GM19099 (cell line): Measurements from ENCODE around the gene DLG5.

Source experiments
- POLR2A ChIP-seq: IDR thresholded peaks from 3 replicates; pipeline ENCODE4 v1.6.1; 2011; ENCODE audit warnings: low read depth; ENCODE audit not compliant: insufficient read length; ENCODE audit errors: extremely low read depth

Gene DLG5

DNA sequence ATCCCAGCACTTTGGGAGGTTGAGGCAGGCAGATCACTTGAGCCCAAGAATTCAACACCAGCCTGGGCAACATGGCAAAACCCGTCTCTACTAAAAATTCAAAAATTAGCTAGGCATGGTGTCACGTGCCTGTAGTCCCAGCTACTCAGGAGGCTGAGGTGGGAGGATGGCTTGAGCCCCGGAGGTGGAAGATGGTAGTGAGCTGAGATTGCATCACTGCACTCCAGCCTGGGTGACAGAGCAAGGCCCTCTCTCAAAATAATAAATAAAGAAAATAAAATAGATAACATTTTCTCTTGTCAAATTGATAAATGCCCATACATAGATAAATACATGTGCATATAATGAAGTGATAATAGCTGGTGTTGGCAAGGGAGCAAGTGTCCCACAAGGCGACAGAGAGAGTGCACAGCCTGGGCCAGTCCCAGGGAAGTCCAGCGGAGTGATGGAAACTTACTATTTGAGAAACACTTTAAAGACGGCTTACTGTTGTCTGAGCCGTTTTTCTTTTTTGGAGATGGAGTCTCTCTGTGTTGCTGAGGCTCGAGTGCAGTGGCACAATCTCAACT lies 33.4 kb upstream of the DLG5 start:
- TF ChIP-seq POLR2A, result no peak

DNA sequence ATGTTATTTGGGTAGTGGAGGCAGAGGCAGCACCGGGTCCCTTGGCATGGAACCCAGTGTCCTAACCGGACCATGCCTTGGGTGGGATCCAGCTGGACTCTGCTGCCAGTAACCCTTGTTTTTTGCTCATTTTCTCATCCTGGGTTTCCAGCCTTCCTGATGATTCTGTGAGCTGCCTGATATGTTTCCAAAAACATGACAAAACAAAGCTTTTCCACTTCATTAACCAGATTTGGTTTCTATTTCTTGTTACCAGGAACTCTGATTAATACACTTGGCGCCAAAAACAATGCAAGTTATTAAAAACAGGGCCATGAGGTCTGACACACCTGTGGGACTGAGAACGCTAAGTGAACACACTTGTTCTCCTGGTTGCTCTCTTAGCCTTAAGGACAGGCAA lies 32.8 kb upstream of the DLG5 start:
- TF ChIP-seq POLR2A, result no peak

DNA sequence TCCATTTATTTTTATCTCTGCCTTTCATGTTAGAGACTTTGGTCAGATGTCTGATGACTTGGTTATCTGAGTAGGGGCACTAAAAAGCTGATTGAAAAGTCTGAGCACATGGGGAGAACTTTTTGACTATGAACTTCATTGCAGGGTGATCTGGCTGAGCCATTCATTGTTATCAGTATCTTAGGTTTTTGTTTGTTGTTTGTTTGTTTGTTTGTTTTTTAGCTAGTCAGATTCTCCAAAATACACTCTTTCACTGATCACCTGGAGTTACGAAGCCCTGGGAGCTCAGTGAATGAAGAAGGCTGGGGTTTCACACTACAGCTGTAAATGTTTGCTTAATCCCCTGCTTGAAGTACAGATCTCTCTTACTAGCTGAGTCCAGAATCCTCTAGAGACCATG lies 28.6 kb upstream of the DLG5 start:
- TF ChIP-seq POLR2A, result no peak

DNA sequence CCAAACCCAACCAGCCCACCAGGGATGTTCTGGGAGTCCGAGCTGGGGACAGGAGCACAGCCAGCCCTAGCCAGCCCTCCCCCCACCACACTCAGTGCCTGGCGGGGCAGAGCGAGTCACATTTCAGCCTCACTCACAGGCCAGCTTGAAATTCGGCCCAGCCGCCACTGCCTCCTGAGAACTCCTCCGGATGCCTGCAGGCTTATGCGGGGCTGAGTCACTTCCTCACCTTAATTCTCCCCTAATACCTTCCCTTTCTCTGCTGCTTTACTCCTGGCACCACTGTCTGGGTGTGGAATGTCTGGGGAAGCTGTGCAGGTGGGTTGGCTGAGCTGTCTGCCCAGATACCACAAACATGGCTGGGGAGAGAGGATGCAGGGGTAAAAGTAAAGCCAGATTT lies 22.6 kb upstream of the DLG5 start:
- no peak for TF ChIP-seq POLR2A

DNA sequence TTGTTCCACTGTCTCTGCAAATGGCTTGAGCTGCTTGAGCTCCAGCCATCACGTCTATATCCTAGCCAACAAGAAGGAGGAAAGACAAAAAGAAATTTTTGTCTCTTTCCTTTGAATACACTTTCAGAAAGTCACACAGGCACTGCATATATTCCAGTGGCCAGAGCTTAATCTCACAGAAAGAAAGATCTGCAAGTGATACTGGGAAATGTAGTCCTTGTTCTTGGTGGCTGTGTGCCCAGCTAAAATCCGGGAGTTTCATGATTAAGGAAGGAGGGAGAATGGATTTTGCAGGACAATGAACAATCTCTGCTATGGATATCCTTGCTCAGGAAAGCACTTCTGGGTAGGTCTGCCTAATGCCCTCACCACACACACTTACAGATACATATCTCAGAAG lies 19.5 kb upstream of the DLG5 start:
- TF ChIP-seq POLR2A, result no peak

DNA sequence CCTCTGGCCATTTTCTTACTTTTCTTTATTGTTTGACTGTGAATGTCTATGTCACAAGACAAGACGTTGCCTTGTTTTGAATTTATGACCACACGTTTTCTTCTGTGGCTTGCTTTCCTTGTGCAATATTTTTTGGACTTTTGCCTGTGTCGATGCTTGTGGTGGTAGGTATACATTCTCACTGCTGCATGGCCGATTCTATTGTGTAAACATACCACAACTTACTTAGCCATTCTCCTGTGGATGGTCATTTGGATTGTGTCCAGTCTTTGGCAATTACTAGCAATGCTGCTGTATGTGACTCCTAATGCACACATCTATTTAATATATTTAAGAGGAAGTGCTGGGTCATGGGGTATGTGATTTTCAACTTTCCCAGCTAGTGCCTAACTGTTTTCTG lies 18.0 kb upstream of the DLG5 start:
- no peak for TF ChIP-seq POLR2A

DNA sequence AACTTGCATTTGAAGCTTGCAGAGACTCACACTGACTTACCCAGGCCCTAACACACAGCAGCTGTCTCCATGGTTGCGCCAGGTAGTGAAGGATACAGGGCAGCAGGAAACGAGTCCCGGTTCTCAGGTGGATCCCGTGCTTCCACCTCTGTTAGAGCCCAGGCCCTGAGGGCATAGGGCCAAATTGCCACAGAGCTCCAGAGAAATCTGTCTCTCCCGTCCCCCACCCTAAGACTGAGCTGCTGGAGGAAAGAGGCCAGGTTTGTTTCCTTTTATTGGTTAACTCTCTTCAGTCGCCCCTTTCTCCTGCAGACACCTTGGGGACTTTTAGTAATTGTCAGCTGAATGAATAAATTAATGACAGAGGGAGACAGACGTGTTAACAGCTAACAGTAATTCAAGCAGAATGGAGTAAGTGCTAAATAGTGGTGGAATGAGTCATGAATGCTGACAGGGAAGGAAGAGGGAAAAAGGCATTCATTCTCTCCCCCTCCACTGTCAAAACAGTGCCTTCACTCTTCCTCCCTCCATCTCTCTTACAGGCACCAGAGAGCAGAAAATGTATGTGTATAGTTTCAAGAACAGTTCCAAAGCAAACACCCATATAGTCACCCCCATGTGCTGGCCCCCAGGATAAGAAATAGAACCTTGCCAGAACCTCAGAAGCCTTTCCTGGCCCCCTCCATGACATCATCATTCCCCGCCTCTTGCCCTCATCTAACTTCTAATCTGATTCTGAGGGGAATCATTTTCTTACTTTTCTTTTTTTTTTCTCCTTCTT lies 16.8 kb upstream of the DLG5 start:
- TF ChIP-seq POLR2A, result no peak

DNA sequence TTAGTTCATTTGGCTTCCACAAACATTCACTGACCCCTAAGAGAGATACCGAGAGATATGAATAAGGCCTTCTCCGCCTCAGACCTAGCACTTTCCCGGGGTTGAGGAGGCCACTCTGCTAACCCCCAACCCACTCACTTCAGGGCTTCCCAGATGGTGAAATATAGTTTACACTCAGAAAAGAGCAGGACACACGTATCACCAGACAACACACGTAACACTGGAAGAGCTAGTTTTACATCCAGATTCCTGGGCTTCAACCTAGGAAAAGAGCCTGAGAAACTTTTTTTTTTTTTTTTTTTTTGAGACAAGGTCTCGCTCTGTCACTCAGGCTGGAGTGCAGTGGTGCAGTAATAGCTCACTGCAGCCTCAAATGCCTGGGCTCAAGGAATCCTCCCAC lies 15.2 kb upstream of the DLG5 start:
- no peak for TF ChIP-seq POLR2A

DNA sequence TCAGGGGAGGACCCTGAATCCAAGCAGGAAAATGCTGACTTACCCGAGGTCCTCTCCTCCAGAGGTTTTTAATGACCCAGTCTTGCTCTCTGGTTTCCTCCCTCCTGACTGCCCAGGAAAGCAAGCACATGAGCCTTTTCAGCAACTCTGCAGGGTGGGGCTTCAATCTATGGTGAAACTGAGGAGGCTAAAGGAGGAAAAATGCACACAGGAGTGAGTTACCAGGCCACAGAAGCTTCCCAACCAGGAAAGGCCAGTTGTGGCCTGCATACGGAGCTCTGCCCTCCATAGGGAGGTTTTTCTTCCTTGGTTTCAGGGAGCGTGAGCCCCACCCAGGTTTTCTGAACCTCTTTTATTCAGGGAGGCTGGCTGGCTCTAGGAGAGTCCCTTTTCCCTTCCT lies 14.1 kb upstream of the DLG5 start:
- TF ChIP-seq POLR2A, result no peak

DNA sequence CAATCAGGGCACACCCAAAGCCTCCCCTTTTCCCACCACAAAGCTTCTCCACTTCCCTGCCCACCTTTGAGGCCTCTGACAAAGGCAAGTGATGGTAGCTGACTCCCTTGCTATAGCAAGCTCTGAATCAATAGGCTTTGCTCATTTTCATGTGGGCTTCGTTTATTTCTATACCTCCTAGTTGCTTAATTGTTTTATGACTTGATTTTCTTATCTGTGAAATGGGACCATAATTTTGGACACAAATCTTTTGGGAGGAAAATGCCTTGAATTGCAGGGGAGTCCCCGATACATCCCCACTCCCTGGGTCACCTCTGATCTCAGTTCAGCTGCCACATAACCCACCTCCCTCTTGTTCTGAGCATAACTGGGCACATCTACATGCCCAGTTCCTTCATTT lies 13.7 kb upstream of the DLG5 start:
- no peak for TF ChIP-seq POLR2A

DNA sequence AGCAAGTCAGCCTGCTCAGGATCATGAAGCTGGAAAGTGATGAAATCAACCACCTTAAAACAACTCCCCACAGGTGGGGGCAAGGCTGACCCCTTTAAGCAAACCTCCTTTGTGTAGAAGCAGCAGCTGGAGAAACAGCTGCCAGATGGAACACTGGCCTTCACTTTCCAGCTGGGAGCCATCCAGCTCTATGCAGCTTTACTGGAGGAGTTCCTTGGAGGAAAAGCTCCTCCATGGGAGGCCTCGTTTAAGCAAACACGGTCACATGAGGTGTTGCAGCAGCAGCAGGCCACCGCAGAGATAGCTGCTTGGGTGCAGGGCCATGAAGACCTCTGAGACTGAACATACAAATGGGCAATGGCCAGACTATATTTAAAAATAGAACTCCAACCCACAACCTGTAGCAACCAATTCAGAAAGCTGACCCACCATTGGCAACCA lies 13.0 kb upstream of the DLG5 start:
- no peak for TF ChIP-seq POLR2A

DNA sequence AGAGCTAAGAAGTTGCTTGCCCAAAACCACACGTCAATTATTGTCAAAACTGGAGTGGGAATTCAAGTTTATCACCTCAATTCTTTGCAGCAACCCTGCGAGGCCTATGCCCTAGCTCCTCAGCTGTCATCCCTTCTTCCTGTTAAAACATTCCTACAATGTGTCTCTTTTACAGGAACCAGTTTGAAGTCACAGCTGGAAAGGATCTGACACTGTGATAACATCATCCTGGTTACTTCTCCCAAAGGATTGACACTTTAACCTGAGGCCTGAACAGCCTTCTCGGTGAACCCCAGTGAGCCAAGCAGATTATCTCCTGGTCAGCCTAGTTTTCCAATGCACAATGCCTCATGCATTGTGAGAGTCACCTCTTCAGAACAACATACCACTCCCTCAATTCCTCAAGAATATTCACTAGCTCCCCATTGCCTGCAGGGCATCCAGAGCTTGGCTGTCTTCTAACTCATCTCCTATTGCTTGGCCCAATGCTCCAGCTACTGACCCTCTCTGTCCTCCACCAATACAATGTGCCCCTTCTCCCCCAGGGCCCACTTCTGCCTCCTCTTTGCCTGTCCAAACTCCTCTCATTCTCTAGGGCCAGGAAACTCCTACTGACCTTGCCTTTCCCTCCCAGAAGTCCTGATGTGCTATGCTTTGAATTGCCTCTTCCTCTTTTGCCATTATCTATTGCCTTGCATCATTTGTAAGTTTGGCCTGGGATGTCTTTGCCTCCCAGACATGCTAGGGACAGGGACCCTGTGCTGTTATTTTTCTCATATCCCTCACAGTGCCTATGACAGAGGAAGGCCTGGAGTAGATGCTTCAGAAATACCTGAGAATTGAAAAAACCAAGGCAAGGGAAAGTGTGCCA lies 10.4 kb upstream of the DLG5 start:
- no peak for TF ChIP-seq POLR2A

DNA sequence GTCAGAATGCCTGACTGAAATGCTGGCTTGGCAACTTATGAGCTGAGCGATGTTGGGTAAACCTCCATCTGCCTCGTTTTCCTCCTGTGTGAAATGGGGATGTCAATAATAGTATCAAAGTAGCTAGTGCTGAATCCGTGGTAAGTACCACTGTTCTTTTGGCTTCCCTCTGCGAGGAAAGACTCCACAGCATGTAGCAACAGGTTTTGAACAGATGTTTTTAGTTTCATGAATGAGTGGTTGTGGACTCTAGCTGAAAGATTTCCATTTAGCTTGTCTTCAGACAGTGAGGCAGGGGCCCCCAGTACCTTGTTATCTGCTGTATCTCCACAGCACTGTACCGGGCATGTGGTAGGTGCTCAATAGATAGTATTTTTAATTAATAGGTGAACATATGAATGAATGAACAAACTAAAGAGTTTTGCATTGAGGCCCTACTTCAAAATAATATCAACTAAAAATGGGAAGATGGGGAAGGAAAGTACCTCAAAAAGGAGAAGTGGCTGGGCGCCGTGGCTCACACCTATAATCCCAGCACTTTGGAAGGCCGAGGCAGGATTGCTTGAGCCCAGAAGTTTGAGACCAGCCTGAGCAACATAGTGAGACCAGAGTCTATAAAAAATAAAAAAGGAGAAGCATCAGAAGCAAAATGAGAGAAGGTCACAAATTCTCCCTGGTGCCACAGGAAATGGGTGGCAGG lies 5.6 kb upstream of the DLG5 start:
- no peak for TF ChIP-seq POLR2A

DNA sequence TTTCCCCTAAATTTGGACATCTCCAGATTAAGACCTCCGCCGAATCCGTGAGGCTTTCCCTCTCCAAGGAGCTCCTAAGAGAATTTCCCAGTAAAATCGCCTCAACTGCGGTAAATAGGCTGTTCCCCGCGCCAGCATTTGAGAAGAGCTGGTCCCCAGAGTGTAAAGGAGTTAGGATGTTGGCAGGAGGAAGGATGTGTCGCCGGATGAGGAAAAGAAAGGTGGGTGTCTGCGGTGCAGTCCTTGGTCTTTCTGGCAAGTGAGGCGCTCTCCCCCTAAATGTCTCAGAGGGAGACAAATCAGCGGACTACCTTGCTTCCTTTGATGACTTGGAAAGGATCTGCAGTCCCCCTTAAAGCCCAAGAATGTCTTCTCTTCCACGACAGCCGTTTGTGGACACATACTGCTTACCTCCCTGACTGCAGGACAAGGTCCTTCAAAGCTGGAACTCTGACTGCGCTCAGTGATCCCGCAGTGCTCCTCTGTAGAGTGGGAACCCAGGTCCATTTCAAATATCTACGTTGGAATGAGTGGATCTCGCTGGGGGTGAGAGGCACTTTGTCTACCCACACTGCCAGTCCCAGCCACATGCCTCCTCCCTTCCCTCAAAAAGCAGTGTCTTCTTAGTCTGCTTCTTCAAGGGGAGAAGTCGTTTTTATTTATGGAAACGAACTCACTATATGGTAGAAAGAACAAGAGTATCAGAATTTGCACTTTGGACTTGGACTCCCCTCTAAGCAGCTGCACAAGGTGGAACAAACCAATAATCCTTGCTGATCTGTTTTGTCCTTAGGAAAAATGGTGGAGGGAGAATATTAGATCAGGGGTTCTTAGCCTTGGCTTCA lies 1.1 kb upstream of the DLG5 start:
- TF ChIP-seq POLR2A, result no peak
